ENCODE measurements around the gene RBMY1D.
"Not testable (repeated sequence)": the region's sequence is repeated elsewhere in the genome, so short reads cannot be mapped to it uniquely, and the experiment has no call there.

DNA sequence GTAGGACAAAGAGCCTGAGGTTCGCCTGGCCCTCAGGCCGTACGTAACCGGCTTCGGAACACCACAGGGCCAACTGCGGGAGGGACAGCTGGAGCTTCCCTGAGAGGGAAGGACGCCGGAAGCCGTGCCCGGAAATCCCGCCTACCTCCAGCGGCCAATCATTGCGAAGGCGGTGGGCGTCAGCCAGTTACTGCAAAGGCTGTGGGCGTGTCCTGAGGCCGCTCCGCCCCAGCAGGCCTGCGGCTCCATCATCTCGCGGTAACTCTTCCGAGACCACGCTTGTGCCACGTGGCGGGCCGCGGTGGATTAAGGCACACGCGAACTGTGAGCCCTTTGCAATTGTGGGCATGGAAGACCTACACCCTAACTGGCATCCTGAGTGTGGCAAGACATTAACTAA is 23.6 kb upstream of the RBMY1D start, which contains the start of gene RBMY1E:
- TF ChIP-seq ZBTB40 (IDR thresholded peaks at IDR 0.05); ZBTB40 (CRISPR knock-in tag; IDR thresholded peaks at IDR 0.05); MIXL1 (CRISPR knock-in tag; IDR thresholded peaks at IDR 0.05); FOSL1 (CRISPR knock-in tag; IDR thresholded peaks at IDR 0.05; ENCODE audit: borderline replicate concordance): not testable (repeated sequence)

All from HepG2 (cell line).